Activated CD4-positive, alpha-beta T cell treated with anti-CD3 and anti-CD28 coated beads for 1 hour (primary cell): ENCODE data around the gene FEM1B.

Experiments
- DNase-seq: peaks from one replicate; pipeline ENCODE4 v3.0.0-alpha.2; 2020

Gene FEM1B

GRCh38 chr15:68330416-68330815 is 52.9 kb downstream of the FEM1B start:
- DNase-seq = no peak

GRCh38 chr15:68330901-68331300 is 53.4 kb downstream of the FEM1B start:
- DNase-seq = no peak

GRCh38 chr15:68332266-68332665 is 54.7 kb downstream of the FEM1B start:
- no peak for DNase-seq

GRCh38 chr15:68333775-68334470 is 56.4 kb downstream of the FEM1B start:
- no peak for DNase-seq

- no peak for DNase-seq
Observed at GRCh38 chr15:68334661-68335124, 57.1 kb downstream of the FEM1B start.

GRCh38 chr15:68335251-68335650 is 57.7 kb downstream of the FEM1B start:
- no peak for DNase-seq

- no peak for DNase-seq
Observed at GRCh38 chr15:68335655-68336054, 58.1 kb downstream of the FEM1B start.

GRCh38 chr15:68336516-68336915 is 59.0 kb downstream of the FEM1B start:
- DNase-seq = no peak

- DNase-seq = no peak
Observed at GRCh38 chr15:68337826-68338225, 60.3 kb downstream of the FEM1B start.

- no peak for DNase-seq
Observed at GRCh38 chr15:68339481-68339880, 61.9 kb downstream of the FEM1B start.

GRCh38 chr15:68340726-68341671 is 63.5 kb downstream of the FEM1B start:
- DNase-seq = no peak

GRCh38 chr15:68341760-68342725 is 64.5 kb downstream of the FEM1B start:
- DNase-seq = no peak

GRCh38 chr15:68343579-68344225 is 66.2 kb downstream of the FEM1B start:
- no peak for DNase-seq

- no peak for DNase-seq
Observed at GRCh38 chr15:68344600-68344999, 67.1 kb downstream of the FEM1B start.
